Lower leg skin (tissue), 4 donors: ENCODE data around the gene GPR62. TPM values are rescaled to one million over a fixed set of nuclear protein-coding genes. Genes with fewer than 3 reads are reported as not detected.

ENCODE experiments used
- DNase-seq, 2 donors: peaks; one replicate each; pipeline ENCODE4 v3.0.0-alpha.2; 2019; ENCODE audit warnings: low spot score in 2 of 2
- H3K4me3 ChIP-seq: fragments of 200-600 bp; sonication (generic); 2 replicates; pipeline ENCODE4 v1.5.1; 2017; ENCODE audit warnings: mild to moderate bottlenecking, low read depth; ENCODE audit not compliant: poor library complexity, severe bottlenecking
- CTCF ChIP-seq, 3 donors: fragments of 450-650 bp; IDR thresholded peaks; one replicate each; pipeline ENCODE4 v1.5.1; 2016; ENCODE audit warnings: antibody characterized with exemption in 3 of 3, mild to moderate bottlenecking in 3 of 3, moderate library complexity in 2 of 3
- POLR2A ChIP-seq, 2 donors: fragments of 450-650 bp; IDR thresholded peaks; one replicate each; pipeline ENCODE4 v1.6.1; 2016 to 2017; ENCODE audit warnings: antibody characterized with exemption in 2 of 2, mild to moderate bottlenecking in 1 of 2, moderate library complexity in 1 of 2
- WGBS, 2 donors: methylation state at CpG; one replicate each; pipeline ENCODE4 v1.1.5; 2018; 5-methylcytosine and 5-hydroxymethylcytosine counted together
- intact Hi-C: fragments of 100-400 bp; cut with DNase I; formaldehyde crosslinking; loops from one replicate; pipeline ENCODE4 v1.15.0; 2023; ENCODE audit warnings: low total_unique reads
- total RNA-seq, 4 donors: library from RNA; depleted of rRNA; stranded (reverse); fragments of >200 nt; gene quantifications; one replicate each; pipeline ENCODE4 v1.1.0, GENCODE V29; 2016

The GPR62 gene
- total RNA-seq, 4 donors from 2014 or later, result not detected

GRCh38 chr3:51950899-51951298 lies 4.3 kb upstream of the GPR62 start:
- intact Hi-C loops, result no loop called here
- TF ChIP-seq CTCF (IDR thresholded peaks at IDR 0.05) (no peak), POLR2A (IDR thresholded peaks at IDR 0.05) (no peak)
- DNase-seq, result no peak
- 96 to 97% methylated on average over 2 of the region's 2 CpGs for WGBS, 2 donors
- no peak overlapping the region for H3K4me3 ChIP-seq

GRCh38 chr3:51953445-51953844 lies 1.7 kb upstream of the GPR62 start:
- H3K4me3 ChIP-seq, result no peak overlapping the region
- no peak for DNase-seq
- intact Hi-C loops, result no loop called here
- WGBS, 2 donors, result 71 to 75% methylated on average over 3 of the region's 3 CpGs
- TF ChIP-seq POLR2A (IDR thresholded peaks at IDR 0.05) (no peak), CTCF (IDR thresholded peaks at IDR 0.05) (no peak)

GRCh38 chr3:51954105-51954504 lies 1.1 kb upstream of the GPR62 start:
- TF ChIP-seq POLR2A (IDR thresholded peaks at IDR 0.05), result no peak
- TF ChIP-seq CTCF (IDR thresholded peaks at IDR 0.05), result no peak
- WGBS, 2 donors, result 64 to 67% methylated on average over 6 of the region's 6 CpGs
- H3K4me3 ChIP-seq, result no peak overlapping the region
- intact Hi-C loops, result no loop called here
- no peak for DNase-seq

- DNase-seq, result no peak
- WGBS, 2 donors, result 74 to 79% methylated on average over 1 of the region's 1 CpG
- intact Hi-C loops, result loop anchor here (5.0 kb wide), 1 partner anchor 1638 kb away; no protein-coding TSS in a partner anchor
- TF ChIP-seq POLR2A (IDR thresholded peaks at IDR 0.05) (no peak), CTCF (IDR thresholded peaks at IDR 0.05) (no peak)
- no peak overlapping the region for H3K4me3 ChIP-seq
These were observed 468 bp upstream of the GPR62 start for GRCh38 chr3:51954713-51955112.

DNA sequence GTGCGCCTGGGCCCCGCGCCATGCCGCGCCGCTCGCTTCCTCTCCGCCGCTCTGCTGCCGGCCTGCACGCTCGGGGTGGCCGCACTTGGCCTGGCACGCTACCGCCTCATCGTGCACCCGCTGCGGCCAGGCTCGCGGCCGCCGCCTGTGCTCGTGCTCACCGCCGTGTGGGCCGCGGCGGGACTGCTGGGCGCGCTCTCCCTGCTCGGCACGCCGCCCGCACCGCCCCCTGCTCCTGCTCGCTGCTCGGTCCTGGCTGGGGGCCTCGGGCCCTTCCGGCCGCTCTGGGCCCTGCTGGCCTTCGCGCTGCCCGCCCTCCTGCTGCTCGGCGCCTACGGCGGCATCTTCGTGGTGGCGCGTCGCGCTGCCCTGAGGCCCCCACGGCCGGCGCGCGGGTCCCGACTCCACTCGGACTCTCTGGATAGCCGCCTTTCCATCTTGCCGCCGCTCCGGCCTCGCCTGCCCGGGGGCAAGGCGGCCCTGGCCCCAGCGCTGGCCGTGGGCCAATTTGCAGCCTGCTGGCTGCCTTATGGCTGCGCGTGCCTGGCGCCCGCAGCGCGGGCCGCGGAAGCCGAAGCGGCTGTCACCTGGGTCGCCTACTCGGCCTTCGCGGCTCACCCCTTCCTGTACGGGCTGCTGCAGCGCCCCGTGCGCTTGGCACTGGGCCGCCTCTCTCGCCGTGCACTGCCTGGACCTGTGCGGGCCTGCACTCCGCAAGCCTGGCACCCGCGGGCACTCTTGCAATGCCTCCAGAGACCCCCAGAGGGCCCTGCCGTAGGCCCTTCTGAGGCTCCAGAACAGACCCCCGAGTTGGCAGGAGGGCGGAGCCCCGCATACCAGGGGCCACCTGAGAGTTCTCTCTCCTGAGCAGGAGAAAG lies 951 bp downstream of the GPR62 start:
- H3K4me3 ChIP-seq, result peak overlapping the region; percentile 8
- DNase-seq, result peak in 1 of 2 donors; percentile 85
- TF ChIP-seq CTCF (IDR thresholded peaks at IDR 0.05) (no peak), POLR2A (IDR thresholded peaks at IDR 0.05) (no peak)
- intact Hi-C loops, result loop anchor here (5.0 kb wide), 1 partner anchor 1636 kb away; no protein-coding TSS in a partner anchor
- WGBS, 2 donors, result 9 to 21% methylated on average over 3 to 90 of the region's 97 CpGs
